ENCODE measurements around the gene HOXA6.
A peak's percentile ranks its signal among the peaks of the same experiment; 100 is the strongest.

Gene HOXA6

DNA sequence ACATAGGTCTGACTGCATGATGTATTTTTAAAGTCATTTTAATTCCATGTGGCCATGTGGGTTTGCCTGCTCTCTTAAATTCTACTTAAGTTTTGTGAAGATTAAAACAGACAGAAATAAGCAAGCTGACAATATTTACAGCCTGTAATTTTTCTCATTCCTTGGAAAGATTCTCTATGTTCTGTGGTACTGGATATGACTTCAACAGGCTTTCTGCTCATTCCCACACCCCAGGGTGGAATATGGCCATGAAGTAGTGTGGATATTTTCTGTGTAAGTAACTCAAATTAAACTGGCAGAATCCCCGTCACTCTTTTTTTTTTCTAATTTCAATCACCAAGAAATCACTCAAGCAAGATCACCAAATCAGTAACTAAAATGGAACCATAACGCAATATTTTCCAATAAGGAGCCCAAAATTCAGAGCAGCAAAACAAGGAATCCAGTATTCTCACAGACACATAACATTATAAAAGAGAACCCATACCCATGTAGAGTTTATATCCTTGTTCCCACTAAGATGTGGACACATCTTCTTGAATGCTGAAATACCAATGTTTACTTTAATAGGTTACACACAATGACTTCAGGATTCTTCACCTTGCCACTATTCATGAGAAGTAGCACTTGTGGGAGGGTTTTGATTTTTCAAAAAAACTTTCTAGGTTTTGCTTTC is 9.8 kb downstream of the HOXA6 start:
- no peak for DNase-seq

DNA sequence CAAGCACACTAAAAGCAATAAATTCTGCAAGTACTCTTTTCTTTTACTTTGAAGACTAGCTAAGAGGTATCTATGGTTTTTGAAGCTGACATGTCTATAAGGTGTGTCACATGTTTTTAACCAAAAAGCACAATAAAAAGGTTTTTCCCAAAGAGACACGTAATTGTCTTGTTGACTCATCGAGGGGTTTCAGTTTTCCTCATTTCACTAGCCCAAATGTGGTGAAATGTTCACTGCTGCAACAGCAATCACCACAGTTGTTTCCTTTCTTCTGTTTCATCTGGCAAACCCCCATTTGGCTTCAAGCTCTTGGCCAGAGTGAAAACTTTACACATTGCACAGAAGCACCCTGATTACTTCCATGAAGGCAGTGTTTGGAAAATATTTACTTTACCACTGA is 13.2 kb downstream of the HOXA6 start:
- DNase-seq, result no peak

DNA sequence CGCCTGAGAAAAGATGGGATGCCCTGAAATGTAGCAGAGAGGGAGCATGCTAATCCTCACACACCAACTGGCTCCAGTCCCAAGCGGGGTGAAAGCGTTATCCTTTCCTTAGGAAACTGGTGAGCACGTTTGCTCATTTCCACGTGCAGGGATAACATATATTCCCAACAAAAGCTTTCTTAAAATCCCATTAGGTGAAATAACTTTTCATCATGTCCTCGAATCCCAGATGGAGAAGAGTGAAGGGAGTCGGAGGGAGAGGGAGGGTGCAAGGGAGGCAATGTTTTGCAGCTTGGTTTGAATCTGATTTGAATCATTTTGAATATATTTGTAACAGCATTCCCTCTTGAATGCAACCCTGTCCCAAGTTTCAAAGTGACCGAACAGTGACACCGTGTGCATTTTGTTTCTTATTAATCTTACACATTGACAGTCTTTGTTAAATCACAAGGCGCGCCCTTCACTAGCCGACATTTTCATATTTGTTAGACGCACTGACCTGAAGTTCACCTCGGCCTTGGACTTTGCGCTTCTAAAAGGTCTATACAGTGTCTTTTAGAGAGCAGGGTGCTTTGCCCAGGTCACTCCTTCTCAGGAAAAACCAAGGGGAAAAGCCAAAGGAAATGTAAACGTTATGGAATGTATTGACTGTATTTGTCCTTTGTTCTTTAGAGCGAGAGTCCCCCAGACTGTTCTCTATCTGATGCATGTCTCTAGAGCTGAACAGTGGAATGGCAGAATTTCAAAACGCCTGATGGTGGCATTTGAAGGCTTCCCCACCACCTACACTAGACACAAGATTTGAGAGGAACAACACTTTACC is 14.0 kb downstream of the HOXA6 start:
- DNase-seq, result no peak

DNA sequence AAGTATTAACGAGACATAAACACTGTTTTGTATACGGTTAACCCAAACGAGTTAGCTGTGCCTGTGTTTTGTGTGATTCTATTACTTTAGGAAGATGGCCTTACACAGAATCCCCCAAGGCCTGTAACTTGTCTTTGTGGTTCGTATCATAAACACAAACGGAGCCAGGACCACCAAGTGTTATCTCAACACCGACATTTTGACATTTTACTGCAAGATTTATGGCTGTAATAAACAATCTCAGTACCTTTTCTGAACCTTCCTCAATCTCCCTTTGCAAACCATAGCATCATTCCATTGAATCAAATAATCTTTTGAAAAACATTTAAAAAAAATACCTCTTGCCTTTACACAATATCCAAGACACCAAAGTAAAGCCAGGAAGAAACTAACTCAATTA is 14.6 kb downstream of the HOXA6 start:
- no peak for DNase-seq

DNA sequence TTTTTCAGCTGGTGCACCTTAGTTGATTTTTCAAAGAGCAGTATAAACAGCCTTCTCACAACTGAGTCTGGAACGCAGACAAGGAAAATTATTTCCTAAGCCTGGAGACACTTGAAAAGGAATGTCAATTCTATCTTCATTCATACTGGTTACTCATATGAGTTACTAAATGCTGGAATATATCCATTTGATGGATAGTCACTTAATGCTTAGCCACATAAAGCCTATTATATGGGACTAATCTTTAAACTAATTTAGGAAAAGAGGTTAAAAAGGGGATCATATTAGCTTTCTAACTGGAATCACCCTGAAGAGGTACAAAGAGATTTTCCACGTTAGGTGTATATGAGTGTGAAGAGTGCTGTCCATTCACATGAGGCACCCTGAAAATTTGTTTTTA is 15.4 kb downstream of the HOXA6 start:
- no peak for DNase-seq

DNA sequence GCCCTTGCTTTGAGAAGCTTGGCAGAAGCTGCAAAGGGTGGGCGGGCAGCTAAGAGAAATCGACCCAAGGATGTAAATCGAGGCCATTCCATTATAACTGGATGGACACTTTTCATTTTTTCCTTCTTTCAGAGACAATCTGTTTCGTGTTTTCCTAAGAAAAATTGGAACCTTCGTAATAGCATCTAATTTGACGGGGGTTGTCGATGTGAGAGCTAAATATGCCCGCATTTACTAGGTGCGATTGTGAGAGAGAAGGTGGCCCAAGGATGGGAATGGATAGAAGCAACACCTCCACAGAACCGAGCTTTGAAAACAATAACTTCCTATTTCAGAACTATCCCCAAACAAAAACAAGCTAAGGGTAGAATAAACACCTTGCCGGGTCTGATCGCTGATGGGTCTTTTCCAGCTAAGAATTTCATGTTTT is 16.2 kb downstream of the HOXA6 start:
- DNase-seq, result no peak

DNA sequence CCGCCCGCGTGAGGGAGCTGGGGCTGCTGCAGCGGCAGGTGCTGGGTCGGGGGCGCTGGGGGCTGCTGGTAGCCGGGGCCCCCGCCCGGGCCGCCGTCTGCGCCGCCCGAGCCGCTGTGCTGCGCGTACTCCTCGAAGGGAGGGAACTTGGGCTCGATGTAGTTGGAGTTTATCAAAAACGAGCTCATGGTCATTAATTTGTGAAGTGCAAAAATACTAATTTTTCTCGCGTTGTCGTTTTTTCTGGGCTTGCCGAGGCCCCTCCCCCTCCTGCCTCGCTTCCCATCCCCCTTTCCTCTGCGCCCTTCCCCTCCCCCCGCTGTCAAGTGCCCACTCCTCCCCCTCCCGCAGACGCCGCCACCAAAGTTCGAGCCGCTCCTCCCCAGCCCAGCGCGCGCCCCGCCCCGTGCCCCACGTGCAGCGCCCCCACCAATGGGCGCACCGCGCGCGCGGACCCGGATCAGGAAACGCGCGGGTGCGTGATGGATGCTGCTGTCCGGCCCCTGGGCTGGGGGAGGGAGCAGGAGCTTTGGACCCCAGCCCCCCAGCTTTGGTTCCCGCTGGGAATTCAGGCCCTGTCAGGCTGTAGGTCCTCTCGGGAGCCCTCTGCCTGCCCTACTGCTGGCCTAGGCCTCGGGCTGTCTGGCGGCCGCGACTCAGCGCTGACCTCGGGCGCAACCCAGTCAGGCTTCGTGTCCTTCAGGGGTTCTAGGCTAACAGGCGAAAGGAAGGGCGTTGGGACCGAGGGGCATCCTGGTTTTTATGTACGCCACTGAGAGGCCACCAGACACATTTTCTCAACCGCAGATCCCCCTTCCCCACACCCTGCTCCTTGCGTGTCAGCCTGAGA is 16.8 kb downstream of the HOXA6 start, which contains the start of gene HOXA4:
Gene HOXA4, minus strand, starts transcription at position 218 of the 850 bp plus-strand sequence. Its CDS starts 24 bp downstream, at position 194.
- peak; percentile 74 for DNase-seq

DNA sequence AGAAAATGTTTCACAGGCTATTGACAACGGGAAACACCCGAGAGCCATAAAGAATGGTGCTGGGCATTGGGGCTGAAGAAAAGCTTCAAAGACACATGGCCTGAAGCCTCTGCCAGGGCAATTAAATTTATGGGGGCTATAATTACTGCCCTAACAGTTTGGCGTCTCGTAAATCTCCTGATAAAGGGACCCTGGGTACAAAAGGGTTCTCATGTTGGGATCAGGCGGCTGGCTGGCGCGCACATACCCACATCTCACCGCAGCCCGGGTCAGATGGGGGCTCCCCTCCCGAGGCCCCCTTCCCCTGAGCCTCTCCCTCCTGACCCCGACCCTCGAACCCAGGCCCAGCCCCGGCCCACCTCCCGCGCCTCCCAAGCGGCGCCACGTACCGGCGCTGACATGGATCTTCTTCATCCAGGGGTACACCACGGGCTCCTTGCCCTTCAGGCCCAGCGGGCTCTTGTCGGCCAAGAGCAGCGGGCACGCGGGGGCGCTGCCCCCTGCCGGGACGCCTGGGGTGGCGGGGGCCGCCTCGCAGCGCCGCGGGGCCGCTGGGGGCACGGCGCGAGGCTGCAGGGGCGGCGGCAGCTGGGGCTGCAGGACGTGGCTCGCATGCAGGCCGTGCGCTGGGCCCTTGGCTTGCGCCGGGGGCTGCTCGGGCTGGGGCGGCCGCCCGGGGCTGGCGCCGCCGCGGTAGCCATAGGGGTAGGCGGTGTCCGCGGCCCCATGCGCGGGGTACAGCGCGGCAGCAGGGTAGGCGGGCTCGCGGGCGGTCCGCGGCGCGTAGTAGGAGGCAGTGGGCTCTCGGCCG is 17.6 kb downstream of the HOXA6 start:
- no peak for DNase-seq

DNA sequence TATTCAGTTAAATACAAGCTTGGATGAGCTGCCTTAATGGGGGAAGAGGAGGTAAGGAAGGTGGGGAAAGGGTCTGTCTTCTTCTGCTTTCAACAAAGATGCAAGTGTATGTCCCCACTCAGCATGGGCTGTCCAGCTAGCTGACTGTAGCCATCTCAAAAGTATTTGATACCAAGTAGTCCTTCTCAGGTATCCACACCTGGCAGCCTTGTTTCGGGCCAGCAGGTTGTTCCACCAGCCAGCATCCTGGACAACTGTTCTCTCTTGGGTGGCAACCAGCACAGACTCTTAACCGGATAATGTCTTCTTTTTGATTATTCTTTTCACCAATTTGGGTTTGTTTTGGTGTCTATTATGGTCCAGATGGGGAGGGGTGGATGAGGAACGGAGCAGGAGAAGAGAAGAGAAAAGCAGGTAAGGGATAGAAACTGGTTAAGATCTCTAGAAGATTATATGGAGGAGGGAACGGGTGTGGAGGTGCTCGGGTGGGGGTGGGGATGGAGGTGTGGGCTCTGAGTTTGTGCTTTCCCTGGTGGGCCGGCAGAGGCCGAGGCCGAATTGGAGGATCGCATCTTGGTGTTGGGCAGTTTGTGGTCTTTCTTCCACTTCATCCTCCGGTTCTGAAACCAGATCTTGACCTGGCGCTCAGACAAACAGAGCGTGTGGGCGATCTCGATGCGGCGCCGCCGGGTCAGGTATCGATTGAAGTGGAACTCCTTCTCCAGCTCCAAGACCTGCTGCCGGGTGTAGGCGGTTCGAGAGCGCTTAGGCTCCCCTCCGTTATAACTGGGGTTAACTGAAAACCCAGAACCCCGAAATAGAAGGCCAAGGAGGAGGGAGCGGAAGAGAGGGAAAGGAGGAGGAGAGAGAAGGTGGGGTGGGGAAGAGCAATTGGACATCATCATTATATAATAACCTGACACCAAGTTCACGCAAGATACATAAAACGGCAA is 18.5 kb downstream of the HOXA6 start:
- DNase-seq, result no peak

DNA sequence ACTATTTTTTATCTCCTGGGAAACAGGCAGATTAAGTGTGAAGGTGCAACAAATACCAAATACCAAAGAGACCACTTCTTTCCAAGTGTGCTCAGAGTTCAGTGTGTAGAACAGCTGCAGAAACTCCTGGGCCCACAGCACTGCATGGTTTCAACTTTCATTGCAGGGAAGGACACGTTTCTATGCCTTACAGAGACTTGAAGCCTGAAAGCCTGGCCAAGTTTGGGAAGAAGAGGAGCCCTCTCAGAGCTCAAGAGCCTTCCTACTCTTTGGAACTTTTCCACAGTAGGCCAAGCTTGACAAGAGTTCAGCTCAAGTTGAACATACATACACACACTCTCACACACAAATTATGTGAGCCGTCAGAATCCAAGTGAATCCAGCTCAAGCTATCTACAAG is 19.5 kb downstream of the HOXA6 start:
- DNase-seq, result no peak

DNA sequence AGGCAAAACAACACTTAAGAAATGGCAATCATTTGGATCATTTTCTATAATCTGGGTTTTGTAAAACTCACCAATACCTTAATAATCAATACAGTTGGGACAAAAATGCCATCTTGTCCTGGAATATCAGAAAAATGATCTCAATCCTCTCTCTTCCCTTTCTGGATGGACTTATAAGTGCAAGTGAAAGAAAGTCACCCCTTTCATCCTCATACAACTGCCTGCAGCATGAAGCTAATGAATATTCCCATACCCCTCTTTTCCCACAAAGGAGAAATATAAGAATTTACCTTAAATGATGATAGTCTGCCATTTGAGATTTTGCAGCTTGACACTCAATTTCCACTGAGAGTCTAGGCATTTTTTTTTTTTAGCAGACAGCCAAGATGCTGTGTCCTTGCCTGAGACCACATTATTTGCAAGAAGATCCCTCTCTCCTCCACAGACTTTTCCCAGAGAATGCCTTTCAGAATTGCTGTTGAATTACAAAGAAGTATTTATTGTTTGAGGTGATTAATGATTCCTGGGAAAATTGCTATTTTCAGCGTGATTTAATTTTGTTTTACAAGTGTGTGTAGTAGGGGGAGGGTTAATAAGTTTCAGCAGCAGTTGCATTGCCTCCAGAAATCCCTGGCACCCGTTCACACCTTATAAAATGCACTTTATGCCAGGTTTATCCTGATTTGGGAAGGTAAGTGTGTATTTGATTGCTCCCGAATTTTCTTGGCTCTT is 20.8 kb downstream of the HOXA6 start:
- DNase-seq, result no peak

DNA sequence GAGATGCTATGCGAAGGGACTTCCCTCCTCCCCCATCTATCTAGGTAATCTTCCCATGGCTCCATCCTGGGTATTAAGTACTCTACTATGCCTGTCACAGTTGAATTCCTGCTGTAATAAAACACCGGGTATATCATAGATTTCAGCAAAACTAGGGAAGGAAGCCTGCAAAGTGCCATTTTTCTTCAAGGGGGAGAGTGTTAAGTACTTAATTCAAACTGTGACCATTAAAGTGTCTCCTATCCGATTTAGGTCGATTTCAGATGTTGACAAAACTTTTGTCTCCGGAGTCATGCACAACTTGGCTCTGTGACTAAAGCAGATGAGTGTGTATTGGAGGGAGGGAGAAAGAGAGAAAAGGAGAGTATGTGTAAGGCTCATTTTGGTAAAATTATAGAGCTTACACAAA is 21.6 kb downstream of the HOXA6 start:
- no peak for DNase-seq

DNA sequence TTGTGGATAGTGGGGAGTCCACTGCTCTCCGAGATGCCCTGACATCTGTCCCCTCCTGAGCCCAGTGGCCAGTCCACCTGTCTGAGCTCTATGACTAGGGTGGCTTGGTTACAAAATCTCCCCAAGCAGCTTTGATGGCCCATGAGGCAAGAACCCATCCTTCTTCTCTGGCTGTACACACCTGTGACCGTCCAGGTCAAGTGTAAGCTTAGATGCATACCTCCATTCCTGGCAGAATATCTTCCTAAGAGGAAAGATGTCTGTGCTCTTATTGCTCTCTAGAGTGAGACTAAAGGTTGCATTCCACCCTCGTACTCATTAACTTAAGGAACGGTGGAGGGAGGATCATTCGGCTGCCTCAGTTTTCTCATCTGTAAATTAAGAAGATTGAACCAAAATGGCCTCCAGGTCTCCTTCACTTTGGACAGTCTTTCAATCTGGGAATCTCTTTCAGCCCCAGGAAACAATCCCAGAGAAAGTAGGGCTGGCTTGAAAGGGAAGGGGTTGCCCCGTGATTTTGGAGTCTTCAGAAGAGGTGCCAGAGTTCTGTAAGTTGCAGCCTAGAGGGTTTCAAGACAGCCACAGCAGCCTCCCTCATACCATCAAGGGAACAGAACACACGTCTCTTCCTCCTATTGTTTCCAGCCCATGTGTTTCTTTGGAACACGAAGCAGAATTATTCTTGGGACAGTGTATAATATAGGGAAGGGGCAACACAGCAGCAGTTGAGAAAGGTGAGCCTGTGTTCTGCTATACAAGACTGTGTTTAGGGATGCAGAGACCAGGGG is 22.5 kb downstream of the HOXA6 start:
- no peak for DNase-seq

DNA sequence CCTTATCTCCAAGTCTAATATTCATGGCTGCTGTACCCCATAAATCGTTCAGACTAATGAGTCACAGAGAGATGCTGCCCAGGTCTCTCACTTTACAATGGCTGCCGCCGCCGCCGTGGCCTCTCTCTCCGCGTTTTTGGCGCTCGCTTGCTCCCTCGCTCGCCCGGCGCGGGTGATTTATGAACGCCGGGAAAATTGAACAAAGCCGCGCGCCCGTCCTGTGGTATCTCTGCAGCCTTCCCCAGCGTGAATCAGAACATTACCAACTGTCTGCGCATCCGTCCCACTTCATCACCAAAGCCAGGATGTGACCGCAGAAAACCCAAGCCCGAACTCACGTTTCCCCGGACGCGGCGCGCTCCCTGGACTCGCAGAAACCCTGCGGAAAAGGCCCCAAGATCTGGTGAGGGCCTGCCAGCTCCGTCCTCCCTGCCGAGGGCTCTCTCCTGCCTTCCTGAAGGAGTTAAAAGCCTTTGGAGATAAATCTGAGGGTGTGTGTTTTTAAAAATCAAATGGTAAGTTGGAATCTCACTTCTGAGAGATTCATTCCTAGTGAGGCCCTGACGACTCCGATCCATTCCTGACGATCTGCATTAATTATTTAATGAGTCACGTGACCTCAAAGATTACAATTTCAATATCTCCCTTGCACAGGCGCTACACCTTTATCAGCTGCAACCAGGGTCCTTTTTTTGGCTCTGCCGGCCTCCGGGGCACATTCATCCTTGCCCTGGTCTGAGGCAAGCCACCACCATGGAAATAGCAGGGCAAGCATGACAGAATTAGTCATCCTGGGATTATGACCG is 23.3 kb downstream of the HOXA6 start:
- no peak for DNase-seq

DNA sequence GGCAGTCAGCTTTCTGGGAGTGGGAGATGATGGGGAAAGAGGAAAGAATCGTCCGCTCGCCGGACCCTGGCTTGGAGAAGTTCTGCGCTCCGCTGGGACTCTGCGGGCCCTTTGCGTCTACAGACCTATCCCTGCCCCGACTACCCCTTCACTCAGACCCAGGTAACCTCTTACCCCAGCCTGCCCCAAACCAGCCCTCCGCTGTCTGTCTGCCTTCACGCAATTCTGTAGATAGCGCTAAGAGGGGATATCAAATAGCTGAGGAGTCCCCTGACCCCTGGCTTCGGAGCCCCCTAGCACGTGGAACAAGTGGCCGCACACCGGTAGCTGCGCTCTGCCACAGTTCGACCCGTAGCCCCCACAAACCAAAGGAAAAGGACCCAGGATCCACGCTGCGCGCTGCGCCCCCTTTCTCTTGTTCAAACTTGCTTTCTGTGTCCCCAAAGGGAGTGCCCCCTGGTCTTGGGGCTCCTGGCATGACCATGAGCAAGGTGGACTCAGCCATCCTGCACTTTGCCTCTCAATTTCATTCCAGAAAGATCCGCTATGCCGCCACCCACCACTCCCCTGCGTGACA is 24.0 kb downstream of the HOXA6 start:
- no peak for DNase-seq

DNA sequence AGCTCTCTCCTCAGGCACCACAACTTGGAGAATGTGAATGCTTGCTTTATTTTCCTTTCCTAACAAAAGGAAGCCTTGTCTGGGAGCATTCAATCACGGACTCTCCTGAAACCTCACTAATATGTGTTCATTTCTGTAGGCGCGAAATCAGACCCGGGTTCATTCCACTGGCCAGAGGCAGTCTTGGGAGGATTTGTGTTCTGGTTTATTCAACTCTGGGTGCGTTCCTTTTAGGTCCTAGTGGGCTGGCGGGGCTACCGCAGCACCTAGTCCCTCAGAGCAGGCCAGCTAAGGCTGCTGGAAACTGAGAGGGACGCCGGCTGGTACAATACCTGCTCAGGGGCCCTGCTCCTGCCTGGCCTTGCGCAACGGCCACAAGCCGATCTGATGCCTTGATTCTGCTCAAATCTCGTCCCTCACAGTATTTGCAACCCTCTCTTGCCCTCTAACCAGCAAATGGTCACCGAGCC is 24.5 kb downstream of the HOXA6 start:
- DNase-seq, result no peak

DNA sequence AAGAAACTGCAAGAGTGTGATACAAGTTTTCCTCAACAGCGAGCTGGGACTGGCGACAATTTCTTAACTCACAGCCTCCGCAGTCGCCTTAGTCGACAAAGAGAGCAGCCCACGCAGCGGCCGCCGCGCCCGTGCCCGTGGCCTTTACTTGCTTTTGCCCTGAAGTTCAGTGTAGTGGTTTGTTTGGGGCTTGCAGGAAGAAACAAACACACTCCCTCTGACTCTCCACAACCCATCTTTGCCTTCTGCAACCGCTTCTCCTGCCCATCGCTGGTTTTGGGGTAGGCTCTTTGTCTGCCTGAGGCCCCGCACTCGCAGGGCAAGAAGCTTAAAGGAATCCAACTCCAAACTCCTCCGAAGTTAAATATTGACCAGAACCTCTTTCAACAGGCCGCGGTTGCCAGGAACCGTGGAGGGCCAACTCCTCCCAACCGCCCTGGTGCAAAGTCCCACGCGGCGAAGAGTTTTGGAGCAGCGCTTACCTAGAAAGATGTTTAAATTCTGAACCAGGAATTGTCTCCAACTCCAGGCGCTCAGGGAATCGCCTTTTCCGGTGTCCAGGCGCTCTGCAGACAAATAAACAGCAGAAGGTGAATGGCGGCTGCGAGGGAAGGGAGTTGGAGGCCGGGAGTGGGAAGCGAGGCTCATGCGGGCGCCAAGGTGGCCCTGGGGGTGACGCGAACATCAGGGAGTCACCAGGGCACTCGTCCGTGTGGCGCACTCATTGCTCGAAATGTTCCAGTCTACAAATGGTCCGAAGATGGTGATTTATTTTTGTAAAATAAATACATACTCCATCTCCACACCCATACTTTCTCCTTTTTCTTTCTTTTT is 25.3 kb downstream of the HOXA6 start:
- DNase-seq, result no peak
